ENCODE results near the gene SLC16A13.

The SLC16A13 gene

DNA sequence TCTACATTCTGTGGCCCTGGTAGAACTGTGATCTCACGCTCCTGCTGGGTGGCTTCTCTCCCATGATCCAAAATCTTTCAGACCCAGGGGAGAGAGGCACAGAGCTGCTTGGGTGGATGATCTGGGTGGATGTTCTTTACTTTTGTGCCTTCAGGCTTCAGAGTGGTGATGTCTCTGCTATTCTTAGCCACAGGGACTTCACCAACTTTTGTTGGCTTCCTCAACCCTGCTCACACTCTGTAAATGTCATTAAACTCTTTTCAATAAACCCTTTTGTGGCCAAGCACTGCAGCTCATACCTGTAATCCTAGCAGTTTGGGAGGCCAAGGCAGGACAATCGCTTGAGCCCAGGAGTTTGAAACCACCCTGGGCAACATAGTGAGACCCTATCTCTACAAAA, 36.6 kb downstream of the SLC16A13 start:
- TF ChIP-seq, protein P1, sequence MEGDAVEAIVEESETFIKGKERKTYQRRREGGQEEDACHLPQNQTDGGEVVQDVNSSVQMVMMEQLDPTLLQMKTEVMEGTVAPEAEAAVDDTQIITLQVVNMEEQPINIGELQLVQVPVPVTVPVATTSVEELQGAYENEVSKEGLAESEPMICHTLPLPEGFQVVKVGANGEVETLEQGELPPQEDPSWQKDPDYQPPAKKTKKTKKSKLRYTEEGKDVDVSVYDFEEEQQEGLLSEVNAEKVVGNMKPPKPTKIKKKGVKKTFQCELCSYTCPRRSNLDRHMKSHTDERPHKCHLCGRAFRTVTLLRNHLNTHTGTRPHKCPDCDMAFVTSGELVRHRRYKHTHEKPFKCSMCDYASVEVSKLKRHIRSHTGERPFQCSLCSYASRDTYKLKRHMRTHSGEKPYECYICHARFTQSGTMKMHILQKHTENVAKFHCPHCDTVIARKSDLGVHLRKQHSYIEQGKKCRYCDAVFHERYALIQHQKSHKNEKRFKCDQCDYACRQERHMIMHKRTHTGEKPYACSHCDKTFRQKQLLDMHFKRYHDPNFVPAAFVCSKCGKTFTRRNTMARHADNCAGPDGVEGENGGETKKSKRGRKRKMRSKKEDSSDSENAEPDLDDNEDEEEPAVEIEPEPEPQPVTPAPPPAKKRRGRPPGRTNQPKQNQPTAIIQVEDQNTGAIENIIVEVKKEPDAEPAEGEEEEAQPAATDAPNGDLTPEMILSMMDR (IDR thresholded peaks at IDR 0.05): no peak

DNA sequence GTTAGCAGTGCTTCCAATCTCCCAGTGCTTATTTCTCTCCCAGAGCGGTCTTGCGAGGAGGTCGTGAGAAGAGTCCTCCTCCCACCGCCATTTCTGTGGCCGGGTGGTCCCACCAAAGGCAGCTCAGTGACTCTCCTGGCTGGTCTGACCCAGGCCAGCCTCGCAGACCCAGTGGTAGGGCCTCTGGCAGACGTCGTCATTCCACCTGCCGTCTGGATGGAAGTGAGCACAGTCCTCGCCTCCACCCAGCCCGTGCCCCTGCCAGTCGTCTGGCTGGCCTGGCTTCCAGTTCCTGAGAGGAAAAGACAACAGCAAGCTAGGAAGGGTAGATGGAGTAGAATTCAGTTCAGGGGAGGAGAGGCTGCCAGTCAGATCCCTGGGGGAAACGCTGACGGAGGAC, 39.1 kb downstream of the SLC16A13 start:
- TF ChIP-seq, protein P1 (IDR thresholded peaks at IDR 0.05): no peak

DNA sequence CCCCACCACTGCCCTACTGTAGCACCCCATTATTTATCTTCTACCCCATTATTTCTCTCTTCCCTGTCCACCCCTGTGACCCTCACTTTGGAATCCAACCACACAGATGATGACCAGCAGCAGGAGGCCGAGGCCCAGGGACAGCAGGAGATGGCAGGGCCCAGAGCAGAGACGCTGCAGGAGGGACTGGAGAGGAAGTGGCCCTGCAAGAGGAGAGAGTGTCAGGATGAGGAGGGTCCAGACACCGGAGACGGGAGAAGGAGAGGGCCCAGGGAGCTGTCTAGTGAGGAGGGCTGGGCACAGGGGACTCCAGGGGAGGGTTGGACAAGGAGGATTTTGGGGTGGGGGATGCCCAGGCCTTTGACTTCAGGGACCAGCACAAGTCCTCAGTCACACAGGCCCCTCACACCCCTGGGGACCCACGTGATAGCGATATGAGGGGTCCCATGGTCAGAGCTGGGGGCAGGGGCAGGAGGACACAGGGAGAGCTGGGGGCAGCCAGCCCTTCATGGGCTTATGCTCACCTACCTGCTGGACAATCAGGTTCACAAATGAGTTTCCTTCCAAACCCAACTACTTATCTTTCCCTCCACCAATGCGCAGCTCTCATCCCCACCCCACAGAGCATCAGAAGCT, 42.2 kb downstream of the SLC16A13 start:
- TF ChIP-seq, protein P1 (IDR thresholded peaks at IDR 0.05): no peak

DNA sequence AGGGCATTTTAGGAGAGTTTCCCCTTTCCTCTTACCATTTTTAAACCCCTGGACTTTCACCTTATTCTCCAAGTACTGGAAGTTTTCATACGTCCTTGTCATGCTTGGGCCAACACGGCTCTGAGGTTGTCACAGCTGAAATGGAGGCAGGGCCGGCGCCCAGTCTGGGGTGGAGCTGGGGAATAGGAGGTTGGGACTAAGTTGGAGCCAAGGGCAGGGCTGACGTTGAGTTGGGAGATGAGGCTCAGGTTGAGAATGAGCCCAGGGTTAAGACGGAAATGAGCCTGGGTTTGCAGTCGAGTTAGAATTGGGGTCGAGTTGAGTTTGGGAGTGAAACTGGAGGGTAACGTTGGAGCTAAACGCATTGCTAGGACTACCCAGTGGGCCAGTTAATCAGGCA, 42.9 kb downstream of the SLC16A13 start:
- TF ChIP-seq, protein P1 (IDR thresholded peaks at IDR 0.05): no peak

DNA sequence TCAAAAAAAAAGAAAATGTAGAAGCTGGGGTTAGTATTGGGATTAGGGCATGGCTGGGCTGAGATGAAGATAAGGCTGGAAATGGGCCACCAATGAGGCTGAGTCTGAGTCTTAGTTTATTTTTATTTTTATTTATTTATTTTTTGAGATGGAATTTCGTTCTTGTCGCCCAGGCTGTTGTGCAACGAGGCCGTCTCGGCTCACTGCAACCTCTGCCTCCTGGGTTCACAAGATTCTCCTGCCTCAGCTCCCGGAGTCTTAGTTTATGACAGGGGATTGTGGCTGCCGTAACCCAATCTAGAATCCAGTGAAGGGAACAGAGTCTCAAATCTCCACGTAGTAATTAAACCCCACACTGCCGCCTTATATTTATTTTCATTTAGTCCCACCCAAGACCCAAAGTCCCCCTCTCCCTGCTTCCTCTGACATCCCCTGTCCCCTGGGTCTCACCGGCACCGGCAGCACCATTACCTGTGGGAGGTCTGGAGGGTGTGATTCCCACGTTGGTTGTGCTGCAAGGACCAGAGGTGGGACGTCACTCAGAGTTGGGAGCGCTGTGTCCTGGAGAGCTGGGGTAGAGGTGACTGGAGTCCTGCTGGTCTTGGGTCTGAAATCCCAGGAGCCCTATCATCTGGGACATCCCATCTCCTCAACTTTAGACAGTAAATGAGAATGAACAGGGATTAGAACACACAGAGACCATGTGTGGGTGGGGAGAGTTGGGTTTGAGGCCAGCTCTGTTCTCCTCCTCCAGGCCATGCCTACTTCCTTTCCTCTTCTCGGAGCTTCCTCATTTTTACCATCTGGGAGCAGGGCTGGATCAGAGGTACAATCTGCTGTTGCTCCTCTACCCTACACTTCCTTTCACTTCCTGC, 44.0 kb downstream of the SLC16A13 start, which contains the start of gene CLEC10A:
Gene CLEC10A (minus strand): TSS at position 671 of the 875 bp plus-strand sequence. CDS start 1,439 bp downstream, outside the sequence.
- TF ChIP-seq, protein P1 (IDR thresholded peaks at IDR 0.05): no peak

DNA sequence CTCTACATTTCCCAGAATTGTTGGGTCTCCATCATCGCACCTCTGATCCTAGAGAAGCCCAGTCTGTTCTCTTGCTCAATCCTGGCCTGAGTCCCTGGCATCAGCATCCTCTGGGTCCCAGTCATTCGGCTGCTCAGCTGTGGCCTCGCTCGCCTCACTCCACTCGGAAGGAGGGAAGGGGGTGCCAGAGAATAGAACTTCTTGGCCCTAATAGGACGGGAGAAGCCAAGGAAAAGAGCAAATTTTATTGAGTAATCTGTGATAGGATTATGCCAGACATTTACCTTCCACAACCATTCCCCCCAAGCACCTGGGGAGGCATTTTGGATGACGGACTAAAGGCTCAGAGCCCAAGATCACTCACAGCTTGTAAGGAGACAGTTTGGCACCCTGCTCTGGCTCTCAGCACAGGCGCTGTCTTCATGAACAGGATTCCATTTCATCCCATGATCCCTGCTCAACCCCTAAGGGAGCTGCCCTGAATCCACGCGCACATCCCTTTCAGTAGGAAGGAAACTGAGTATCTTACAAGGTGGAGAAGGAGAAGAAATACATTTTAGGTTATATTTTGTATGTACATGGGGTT, 44.7 kb downstream of the SLC16A13 start:
- TF ChIP-seq, protein P1 (IDR thresholded peaks at IDR 0.05): no peak

DNA sequence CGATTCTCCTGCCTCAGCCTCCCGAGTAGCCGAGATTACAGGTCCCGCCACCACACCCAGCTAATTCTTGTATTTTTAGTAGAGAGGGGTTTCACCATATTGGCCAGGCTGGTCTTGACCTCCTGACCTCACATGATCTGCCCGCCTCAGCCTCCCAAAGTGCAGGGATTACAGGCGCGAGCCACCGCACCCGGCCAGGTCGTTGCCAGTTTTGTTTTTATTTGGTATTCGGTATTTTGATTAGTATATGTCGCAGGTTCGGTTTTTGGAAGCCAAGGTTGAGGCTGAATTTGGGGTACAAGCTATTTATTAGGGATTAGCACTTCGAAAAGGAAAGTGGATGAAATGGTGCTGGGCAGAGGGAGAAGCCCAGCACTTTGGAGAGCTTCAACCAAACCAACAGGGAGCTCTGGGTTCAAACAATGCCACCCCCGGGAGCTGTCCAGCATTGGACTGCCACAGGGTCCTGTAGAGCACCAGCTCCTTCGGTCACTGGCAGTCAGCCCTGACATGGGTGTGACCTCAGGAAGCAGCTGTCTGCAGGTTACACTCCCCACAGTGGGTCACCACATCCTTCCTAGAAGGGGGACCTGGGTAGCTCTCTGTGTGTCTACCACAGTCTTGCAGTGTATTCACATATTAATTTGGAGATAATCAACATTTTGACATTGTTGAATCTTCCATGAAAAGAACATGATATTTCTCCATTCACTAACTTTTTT, 45.7 kb downstream of the SLC16A13 start:
- TF ChIP-seq, protein P1 (IDR thresholded peaks at IDR 0.05): no peak

All from LNCAP (cell line).